Sigmoid colon (tissue), 7 donors: ENCODE measurements around the gene PLPP3. TPM values are rescaled to one million over a fixed set of nuclear protein-coding genes. Genes with fewer than 3 reads are reported as not detected.
A peak's percentile ranks its signal among the peaks of the same experiment; 100 is the strongest.

Experiments
- DNase-seq: peaks from one replicate; pipeline ENCODE4 v3.0.0-alpha.2; 2019
- H3K27ac ChIP-seq, 4 donors: fragments of 200-600 bp; sonication (generic); one replicate each; pipeline ENCODE4 v1.5.1; 2016 to 2019; ENCODE audit warnings: mild to moderate bottlenecking in 1 of 4
- H3K27me3 ChIP-seq, 3 donors: fragments of 200-600 bp; sonication (generic); one replicate each; pipeline ENCODE4 v1.5.1; 2019; ENCODE audit warnings: mild to moderate bottlenecking in 1 of 3
- H3K36me3 ChIP-seq, 4 donors: fragments of 200-600 bp; sonication (generic); one replicate each; pipeline ENCODE4 v1.5.1; 2016 to 2019
- H3K4me1 ChIP-seq, 4 donors: fragments of 200-600 bp; sonication (generic); one replicate each; pipeline ENCODE4 v1.5.1; 2017 to 2019
- H3K4me3 ChIP-seq, 4 donors: fragments of 200-600 bp; sonication (generic); one replicate each; pipeline ENCODE4 v1.5.1; 2017 to 2019; ENCODE audit warnings: mild to moderate bottlenecking in 2 of 4, moderate library complexity in 1 of 4
- H3K9me3 ChIP-seq, 4 donors: fragments of 200-600 bp in 3 of 4; sonication (generic) in 3 of 4; one replicate each; pipeline versions ENCODE4 v1.5.1 to v1.6.1; 2013 to 2019
- CTCF ChIP-seq, 4 experiments: fragments of 450-650 bp in 3 of 4; fragments of 200-600 bp in 1 of 4; IDR thresholded peaks; one replicate each; pipeline ENCODE4 v1.5.1; 2016 to 2019; ENCODE audit warnings: antibody characterized with exemption in 4 of 4, mild to moderate bottlenecking in 3 of 4, moderate library complexity in 2 of 4
- EP300 ChIP-seq, 4 donors: sonication (generic); formaldehyde crosslinking; IDR thresholded peaks; one replicate each; pipeline ENCODE4 v1.6.1; 2017; ENCODE audit warnings: antibody characterized with exemption in 4 of 4
- POLR2A ChIP-seq, 2 donors: fragments of 450-650 bp; IDR thresholded peaks; one replicate each; pipeline ENCODE4 v1.6.1; 2016; ENCODE audit warnings: antibody characterized with exemption in 2 of 2, mild to moderate bottlenecking in 2 of 2, moderate library complexity in 2 of 2
- POLR2AphosphoS5 ChIP-seq, 4 donors: sonication (generic); formaldehyde crosslinking; IDR thresholded peaks; one replicate each; pipeline ENCODE4 v1.6.1; 2017; ENCODE audit warnings: antibody characterized with exemption in 4 of 4
- WGBS, 2 donors: extraction: QIAGEN DNeasy Blood & Tissue Kit; methylation state at CpG; one replicate each; pipeline ENCODE4 v1.1.7; 2013; 5-methylcytosine and 5-hydroxymethylcytosine counted together
- intact Hi-C: fragments of 100-400 bp; cut with DNase I; formaldehyde crosslinking; loops from one replicate; pipeline ENCODE4 v1.15.1; 2023
- polyA plus RNA-seq, 3 donors: library from polyadenylated mRNA; stranded (reverse); fragments of 200-250 nt; gene quantifications; one replicate each; pipeline ENCODE4 v1.2.3, GENCODE V29; 2013
- total RNA-seq, 4 donors: library from RNA; depleted of rRNA; stranded (reverse); fragments of >200 nt; gene quantifications; one replicate each; pipeline ENCODE4 v1.1.0, GENCODE V29; 2016
- donor health status: healthy with polysubstance abuse.
- donor health status: Bipolar disorder and iron deficiency.
- donor health status: healthy.

The PLPP3 gene
- total and polyA plus RNA-seq, 7 donors = 4.9 to 136 (median 92.8) TPM

GRCh38 chr1:56509713-56510641, 69.4 kb downstream of the PLPP3 start:
- Histone ChIP-seq H3K27me3 (no peaks in the 10 kb centered on the region), H3K36me3 (peaks cover 28 to 71% (median 45%) of the 10 kb centered on the region in 4 donors), H3K4me3 (no peak overlapping the region), H3K9me3 (no peaks in the 10 kb centered on the region), H3K27ac (no peak overlapping the region), H3K4me1 (no peaks in the 10 kb centered on the region)
- DNase-seq = no peak
- intact Hi-C loops = no loop called here
- no peak for TF ChIP-seq POLR2A (IDR thresholded peaks at IDR 0.05)
- no peak for TF ChIP-seq POLR2AphosphoS5 (IDR thresholded peaks at IDR 0.05)
- no peak for TF ChIP-seq CTCF (IDR thresholded peaks at IDR 0.05)
- no peak for TF ChIP-seq EP300 (IDR thresholded peaks at IDR 0.05)
- WGBS, 2 donors = 77 to 81% methylated on average over 13 of the region's 13 CpGs

GRCh38 chr1:56508523-56508983, 70.8 kb downstream of the PLPP3 start:
- DNase-seq = peak; percentile 76
- H3K36me3 ChIP-seq = peaks cover 28 to 86% (median 45%) of the 10 kb centered on the region in 4 donors
- intact Hi-C loops = no loop called here

GRCh38 chr1:56507925-56508522, 71.3 kb downstream of the PLPP3 start:
- no peak overlapping the region for H3K27ac ChIP-seq
- no peak overlapping the region for H3K4me3 ChIP-seq
- TF ChIP-seq POLR2AphosphoS5 (IDR thresholded peaks at IDR 0.05) (no peak), POLR2A (IDR thresholded peaks at IDR 0.05) (no peak), CTCF (IDR thresholded peaks at IDR 0.05) (no peak), EP300 (IDR thresholded peaks at IDR 0.05) (no peak)
- H3K27me3 ChIP-seq = no peaks in the 10 kb centered on the region
- intact Hi-C loops = no loop called here
- H3K9me3 ChIP-seq = no peaks in the 10 kb centered on the region
- no peaks in the 10 kb centered on the region for H3K4me1 ChIP-seq
- WGBS, 2 donors = 50 to 77% methylated on average over 3 of the region's 3 CpGs
- no peak for DNase-seq
- H3K36me3 ChIP-seq = peaks cover 28 to 91% (median 45%) of the 10 kb centered on the region in 4 donors

More at GRCh38 chr1:56508523-56508983, 70.8 kb downstream of the PLPP3 start:
- H3K27ac ChIP-seq = no peak overlapping the region
- H3K4me1 ChIP-seq = no peaks in the 10 kb centered on the region
- peak in 2 of 4 donors; percentile 10 for TF ChIP-seq POLR2AphosphoS5 (IDR thresholded peaks at IDR 0.05)
- TF ChIP-seq POLR2A (IDR thresholded peaks at IDR 0.05) = no peak
- no peak for TF ChIP-seq CTCF (IDR thresholded peaks at IDR 0.05)
- no peak for TF ChIP-seq EP300 (IDR thresholded peaks at IDR 0.05)
- H3K27me3 ChIP-seq = no peaks in the 10 kb centered on the region
- no peak overlapping the region for H3K4me3 ChIP-seq
- WGBS, 2 donors = 27 to 56% methylated on average over 4 of the region's 4 CpGs
- no peaks in the 10 kb centered on the region for H3K9me3 ChIP-seq

GRCh38 chr1:56506951-56507491, 72.3 kb downstream of the PLPP3 start:
- peaks cover 28 to 90% (median 45%) of the 10 kb centered on the region in 4 donors for H3K36me3 ChIP-seq
- H3K9me3 ChIP-seq = no peaks in the 10 kb centered on the region
- no peaks in the 10 kb centered on the region for H3K27me3 ChIP-seq
- no peak for DNase-seq
- H3K4me1 ChIP-seq = peaks cover 0 to 1% (median 0%) of the 10 kb centered on the region in 4 donors
- TF ChIP-seq POLR2AphosphoS5 (IDR thresholded peaks at IDR 0.05) (no peak), POLR2A (IDR thresholded peaks at IDR 0.05) (no peak), EP300 (IDR thresholded peaks at IDR 0.05) (no peak), CTCF (IDR thresholded peaks at IDR 0.05) (no peak)
- H3K27ac ChIP-seq = no peak overlapping the region
- 76 to 83% methylated on average over 3 of the region's 3 CpGs for WGBS, 2 donors
- no peak overlapping the region for H3K4me3 ChIP-seq
- intact Hi-C loops = no loop called here
